K562 (cell line): ENCODE results near the gene CUL3. TPM values are rescaled to one million over a fixed set of nuclear protein-coding genes. Genes with fewer than 3 reads are reported as not detected.

Experiments used
- MAFG ChIP-seq: fragments of 450-650 bp; conservative IDR thresholded peaks from 2 replicates; pipeline ENCODE4 v1.6.1; 2016; ENCODE audit warnings: missing genetic modification characterization, missing compliant biosample characterization
- OTX1 ChIP-seq: fragments of 450-650 bp; formaldehyde crosslinking; IDR thresholded peaks from 2 replicates; pipeline ENCODE4 v1.4.0; 2022; ENCODE audit warnings: mild to moderate bottlenecking
- PCBP1 ChIP-seq: fragments of 200-400 bp; formaldehyde crosslinking; IDR thresholded peaks from 2 replicates; pipeline ENCODE4 v1.6.1; 2018; ENCODE audit warnings: mild to moderate bottlenecking, low read depth, low read length; ENCODE audit not compliant: poor library complexity, severe bottlenecking
- ZNF79 ChIP-seq: fragments of 250-450 bp; sonication (Bioruptor Pico); IDR thresholded peaks from 2 replicates; pipeline ENCODE4 v1.4.0; 2020; ENCODE audit warnings: low read depth, mild to moderate bottlenecking, moderate library complexity
- polyA plus RNA-seq, 8 experiments: library from polyadenylated mRNA; depleted of rRNA in 4 of 8; stranded (reverse) in 5 of 8; unstranded in 3 of 8; fragments of >200 nt; fragmentation: Nextera tagmentation in 2 of 8; fragmentation: Illumina TruSeq in 1 of 8; extraction: Ambion mirVana in 2 of 8; extraction: Trizol in 1 of 8; gene quantifications; 2 replicates each; pipeline versions ENCODE4 v1.2.1 to v1.2.3, GENCODE V29; 2011 to 2014; ENCODE audit warnings: inconsistent platforms in 1 of 8, missing spikeins in 1 of 8
- total RNA-seq, 7 experiments: library from RNA; depleted of rRNA in 6 of 7; stranded (reverse); fragments of >200 nt in 6 of 7; fragmentation: Illumina TruSeq in 2 of 7; extraction: Trizol in 2 of 7; gene quantifications; 2 replicates each; pipeline versions ENCODE4 v1.2.1 to v1.2.3, GENCODE V29; 2011 to 2021; ENCODE audit warnings: low replicate concordance in 1 of 7
- TF ChIP-seq, protein P1 (sequence below): fragments of 450-650 bp; IDR thresholded peaks from 2 replicates; pipeline ENCODE4 v1.6.1; 2014; ENCODE audit warnings: low read depth, mild to moderate bottlenecking, moderate library complexity, borderline replicate concordance
- TF ChIP-seq, protein P2 (sequence below): fragments of 450-650 bp; IDR thresholded peaks from 2 replicates; pipeline ENCODE4 v1.6.1; 2016; ENCODE audit warnings: antibody characterized with exemption
- TF ChIP-seq, protein P3 (sequence below): fragments of 250-450 bp; sonication (Bioruptor Pico); IDR thresholded peaks from 2 replicates; pipeline ENCODE4 v1.9.0; 2021; ENCODE audit warnings: mild to moderate bottlenecking
- TF ChIP-seq, protein P4 (sequence below), 2 experiments: fragments of 450-650 bp; IDR thresholded peaks; 2 replicates each; pipeline ENCODE4 v1.6.1; 2018; ENCODE audit warnings: mild to moderate bottlenecking in 2 of 2, low read depth in 1 of 2; ENCODE audit not compliant: partially characterized antibody in 2 of 2

CUL3 gene
- total and polyA plus RNA-seq, 9 of the 15 experiments (the other 6 are each of a cell fraction or from before 2014, with no cell fraction given), result 31.5 to 71.9 (median 56.4) TPM

DNA sequence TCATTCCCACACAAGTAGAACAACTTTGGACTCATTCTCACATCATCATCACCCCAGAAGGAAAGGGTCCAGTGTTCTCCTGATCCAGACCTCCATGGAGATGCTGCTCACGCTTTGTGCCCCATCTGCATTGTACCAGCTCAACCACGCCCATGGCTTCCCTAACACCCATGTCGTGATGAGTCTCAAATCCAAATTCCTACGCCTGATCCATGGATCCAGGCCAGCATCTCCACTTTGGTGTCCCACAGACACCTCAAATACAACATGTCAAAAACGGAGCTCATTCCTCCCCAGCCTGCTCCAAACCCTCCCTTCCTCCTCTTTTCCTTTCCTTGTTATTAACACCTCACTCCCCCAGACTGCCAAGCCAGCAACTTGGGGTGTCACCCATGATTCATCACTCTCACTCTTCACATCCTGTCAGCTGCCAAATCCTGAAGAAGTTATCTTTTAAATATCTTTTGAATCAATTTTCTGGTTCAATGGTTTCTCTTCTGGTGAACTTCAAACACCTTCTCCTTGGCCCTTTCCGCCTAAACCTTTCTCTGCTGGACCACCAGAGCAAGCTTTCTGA, 153.1 kb downstream of the CUL3 start (continued):
- TF ChIP-seq, protein P1, sequence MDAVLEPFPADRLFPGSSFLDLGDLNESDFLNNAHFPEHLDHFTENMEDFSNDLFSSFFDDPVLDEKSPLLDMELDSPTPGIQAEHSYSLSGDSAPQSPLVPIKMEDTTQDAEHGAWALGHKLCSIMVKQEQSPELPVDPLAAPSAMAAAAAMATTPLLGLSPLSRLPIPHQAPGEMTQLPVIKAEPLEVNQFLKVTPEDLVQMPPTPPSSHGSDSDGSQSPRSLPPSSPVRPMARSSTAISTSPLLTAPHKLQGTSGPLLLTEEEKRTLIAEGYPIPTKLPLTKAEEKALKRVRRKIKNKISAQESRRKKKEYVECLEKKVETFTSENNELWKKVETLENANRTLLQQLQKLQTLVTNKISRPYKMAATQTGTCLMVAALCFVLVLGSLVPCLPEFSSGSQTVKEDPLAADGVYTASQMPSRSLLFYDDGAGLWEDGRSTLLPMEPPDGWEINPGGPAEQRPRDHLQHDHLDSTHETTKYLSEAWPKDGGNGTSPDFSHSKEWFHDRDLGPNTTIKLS, result no peak
- TF ChIP-seq, protein P2, sequence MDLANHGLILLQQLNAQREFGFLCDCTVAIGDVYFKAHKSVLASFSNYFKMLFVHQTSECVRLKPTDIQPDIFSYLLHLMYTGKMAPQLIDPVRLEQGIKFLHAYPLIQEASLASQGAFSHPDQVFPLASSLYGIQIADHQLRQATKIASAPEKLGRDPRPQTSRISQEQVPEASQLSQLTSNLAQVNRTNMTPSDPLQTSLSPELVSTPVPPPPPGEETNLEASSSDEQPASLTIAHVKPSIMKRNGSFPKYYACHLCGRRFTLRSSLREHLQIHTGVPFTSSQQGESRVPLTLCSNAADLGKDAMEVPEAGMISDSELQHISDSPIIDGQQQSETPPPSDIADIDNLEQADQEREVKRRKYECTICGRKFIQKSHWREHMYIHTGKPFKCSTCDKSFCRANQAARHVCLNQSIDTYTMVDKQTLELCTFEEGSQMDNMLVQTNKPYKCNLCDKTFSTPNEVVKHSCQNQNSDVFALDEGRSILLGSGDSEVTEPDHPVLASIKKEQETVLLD, result no peak
- TF ChIP-seq MAFG (no peak), PCBP1 (no peak), OTX1 (CRISPR knock-in tag) (no peak), ZNF79 (CRISPR knock-in tag) (no peak)
- TF ChIP-seq, protein P3, sequence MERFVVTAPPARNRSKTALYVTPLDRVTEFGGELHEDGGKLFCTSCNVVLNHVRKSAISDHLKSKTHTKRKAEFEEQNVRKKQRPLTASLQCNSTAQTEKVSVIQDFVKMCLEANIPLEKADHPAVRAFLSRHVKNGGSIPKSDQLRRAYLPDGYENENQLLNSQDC (CRISPR knock-in tag), result no peak
- TF ChIP-seq, protein P4, sequence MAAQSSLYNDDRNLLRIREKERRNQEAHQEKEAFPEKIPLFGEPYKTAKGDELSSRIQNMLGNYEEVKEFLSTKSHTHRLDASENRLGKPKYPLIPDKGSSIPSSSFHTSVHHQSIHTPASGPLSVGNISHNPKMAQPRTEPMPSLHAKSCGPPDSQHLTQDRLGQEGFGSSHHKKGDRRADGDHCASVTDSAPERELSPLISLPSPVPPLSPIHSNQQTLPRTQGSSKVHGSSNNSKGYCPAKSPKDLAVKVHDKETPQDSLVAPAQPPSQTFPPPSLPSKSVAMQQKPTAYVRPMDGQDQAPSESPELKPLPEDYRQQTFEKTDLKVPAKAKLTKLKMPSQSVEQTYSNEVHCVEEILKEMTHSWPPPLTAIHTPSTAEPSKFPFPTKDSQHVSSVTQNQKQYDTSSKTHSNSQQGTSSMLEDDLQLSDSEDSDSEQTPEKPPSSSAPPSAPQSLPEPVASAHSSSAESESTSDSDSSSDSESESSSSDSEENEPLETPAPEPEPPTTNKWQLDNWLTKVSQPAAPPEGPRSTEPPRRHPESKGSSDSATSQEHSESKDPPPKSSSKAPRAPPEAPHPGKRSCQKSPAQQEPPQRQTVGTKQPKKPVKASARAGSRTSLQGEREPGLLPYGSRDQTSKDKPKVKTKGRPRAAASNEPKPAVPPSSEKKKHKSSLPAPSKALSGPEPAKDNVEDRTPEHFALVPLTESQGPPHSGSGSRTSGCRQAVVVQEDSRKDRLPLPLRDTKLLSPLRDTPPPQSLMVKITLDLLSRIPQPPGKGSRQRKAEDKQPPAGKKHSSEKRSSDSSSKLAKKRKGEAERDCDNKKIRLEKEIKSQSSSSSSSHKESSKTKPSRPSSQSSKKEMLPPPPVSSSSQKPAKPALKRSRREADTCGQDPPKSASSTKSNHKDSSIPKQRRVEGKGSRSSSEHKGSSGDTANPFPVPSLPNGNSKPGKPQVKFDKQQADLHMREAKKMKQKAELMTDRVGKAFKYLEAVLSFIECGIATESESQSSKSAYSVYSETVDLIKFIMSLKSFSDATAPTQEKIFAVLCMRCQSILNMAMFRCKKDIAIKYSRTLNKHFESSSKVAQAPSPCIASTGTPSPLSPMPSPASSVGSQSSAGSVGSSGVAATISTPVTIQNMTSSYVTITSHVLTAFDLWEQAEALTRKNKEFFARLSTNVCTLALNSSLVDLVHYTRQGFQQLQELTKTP (IDR thresholded peaks at IDR 0.05; ENCODE audit: low read depth in 1 of 2, partially characterized antibody in 2 of 2), result no peak
